Uterus (tissue), 4 donors: ENCODE measurements around the gene ASAP2. TPM values are rescaled to one million over a fixed set of nuclear protein-coding genes. Genes with fewer than 3 reads are reported as not detected.

Source experiments
- DNase-seq, 2 donors: peaks; one replicate each; pipeline ENCODE4 v3.0.0-alpha.2; 2019 to 2020
- H3K27ac ChIP-seq, 2 donors: fragments of 200-600 bp; sonication (generic); 1 replicate in 1 of 2; 2 replicates in 1 of 2; pipeline ENCODE4 v1.5.1; 2016 to 2018
- H3K27me3 ChIP-seq, 2 donors: fragments of 200-600 bp; sonication (generic); one replicate each; pipeline ENCODE4 v1.5.1; 2018 to 2019; ENCODE audit warnings: control low read depth in 1 of 2
- H3K36me3 ChIP-seq, 2 donors: fragments of 200-600 bp; sonication (generic); one replicate each; pipeline ENCODE4 v1.5.1; 2019; ENCODE audit warnings: control low read depth in 1 of 2
- H3K4me1 ChIP-seq, 2 donors: fragments of 200-600 bp; sonication (generic); one replicate each; pipeline ENCODE4 v1.5.1; 2018 to 2019; ENCODE audit warnings: control low read depth in 1 of 2
- H3K4me3 ChIP-seq, 2 donors: fragments of 200-600 bp; sonication (generic); 1 replicate in 1 of 2; 2 replicates in 1 of 2; pipeline ENCODE4 v1.5.1; 2018 to 2019; ENCODE audit warnings: mild to moderate bottlenecking in 1 of 2
- H3K9me3 ChIP-seq, 2 donors: fragments of 200-600 bp; sonication (generic); one replicate each; pipeline ENCODE4 v1.5.1; 2019; ENCODE audit warnings: control low read depth in 1 of 2
- CTCF ChIP-seq, 4 experiments: fragments of 200-600 bp in 2 of 4; fragments of 450-650 bp in 2 of 4; sonication (generic) in 2 of 4; IDR thresholded peaks; one replicate each; pipeline ENCODE4 v1.5.1; 2016 to 2019; ENCODE audit warnings: antibody characterized with exemption in 4 of 4, mild to moderate bottlenecking in 2 of 4, moderate library complexity in 1 of 4
- POLR2A ChIP-seq, 2 donors: fragments of 450-650 bp; IDR thresholded peaks; one replicate each; pipeline ENCODE4 v1.6.1; 2016; ENCODE audit warnings: antibody characterized with exemption in 2 of 2, mild to moderate bottlenecking in 1 of 2, moderate library complexity in 1 of 2
- intact Hi-C: fragments of 100-400 bp; cut with DNase I; formaldehyde crosslinking; loops from one replicate; pipeline ENCODE4 v1.15.1; 2023; ENCODE audit warnings: low total_unique reads
- total RNA-seq, 4 donors: library from RNA; depleted of rRNA in 3 of 4; stranded (reverse); fragments of >200 nt in 3 of 4; gene quantifications; one replicate each; pipeline versions ENCODE4 v1.1.0 to v1.2.4, GENCODE V29; 2014 to 2023
- donor health status: DM: yes; HTN: yes; CAD: no.

The ASAP2 gene
- total RNA-seq, 4 donors from 2014 or later: 24.3 to 55.5 (median 31.3) TPM

GRCh38 chr2:9228088-9228751, 21.6 kb downstream of the ASAP2 start:
- Histone ChIP-seq H3K4me1 (peaks cover 0 to 17% of the 10 kb centered on the region in 2 donors), H3K4me3 (no peak overlapping the region), H3K36me3 (no peaks in the 10 kb centered on the region), H3K27me3 (no peaks in the 10 kb centered on the region), H3K27ac (no peak overlapping the region), H3K9me3 (no peaks in the 10 kb centered on the region)
- TF ChIP-seq CTCF (IDR thresholded peaks at IDR 0.05) (no peak), POLR2A (IDR thresholded peaks at IDR 0.05) (no peak)
- intact Hi-C loops: no loop called here
- DNase-seq: no peak

GRCh38 chr2:9228781-9229469, 22.3 kb downstream of the ASAP2 start:
- no peaks in the 10 kb centered on the region for H3K9me3 ChIP-seq
- no peaks in the 10 kb centered on the region for H3K36me3 ChIP-seq
- no peak for DNase-seq
- peaks cover 0 to 17% of the 10 kb centered on the region in 2 donors for H3K4me1 ChIP-seq
- no peak for TF ChIP-seq POLR2A (IDR thresholded peaks at IDR 0.05)
- TF ChIP-seq CTCF (IDR thresholded peaks at IDR 0.05): no peak
- H3K4me3 ChIP-seq: no peak overlapping the region
- H3K27ac ChIP-seq: no peak overlapping the region
- intact Hi-C loops: no loop called here
- no peaks in the 10 kb centered on the region for H3K27me3 ChIP-seq

- H3K27ac ChIP-seq: no peak overlapping the region
These were observed 22.8 kb downstream of the ASAP2 start for GRCh38 chr2:9229470-9229820.

GRCh38 chr2:9230051-9230802, 23.6 kb downstream of the ASAP2 start:
- no peaks in the 10 kb centered on the region for H3K9me3 ChIP-seq
- H3K4me1 ChIP-seq: peaks cover 0 to 27% of the 10 kb centered on the region in 2 donors
- no peak for TF ChIP-seq CTCF (IDR thresholded peaks at IDR 0.05)
- no peak for TF ChIP-seq POLR2A (IDR thresholded peaks at IDR 0.05)
- no peaks in the 10 kb centered on the region for H3K27me3 ChIP-seq
- H3K27ac ChIP-seq: peak overlapping the region; percentile 31 to 40
- H3K4me3 ChIP-seq: no peak overlapping the region
- intact Hi-C loops: no loop called here
- DNase-seq: peak in 1 of 2 donors; percentile 15
- H3K36me3 ChIP-seq: no peaks in the 10 kb centered on the region

More at GRCh38 chr2:9229470-9229820, 22.8 kb downstream of the ASAP2 start:
- Histone ChIP-seq H3K4me3 (no peak overlapping the region), H3K27me3 (no peaks in the 10 kb centered on the region), H3K4me1 (peaks cover 0 to 19% of the 10 kb centered on the region in 2 donors), H3K9me3 (no peaks in the 10 kb centered on the region), H3K36me3 (no peaks in the 10 kb centered on the region)
- DNase-seq: no peak
- intact Hi-C loops: no loop called here
- TF ChIP-seq POLR2A (IDR thresholded peaks at IDR 0.05): no peak
- TF ChIP-seq CTCF (IDR thresholded peaks at IDR 0.05): no peak

DNA sequence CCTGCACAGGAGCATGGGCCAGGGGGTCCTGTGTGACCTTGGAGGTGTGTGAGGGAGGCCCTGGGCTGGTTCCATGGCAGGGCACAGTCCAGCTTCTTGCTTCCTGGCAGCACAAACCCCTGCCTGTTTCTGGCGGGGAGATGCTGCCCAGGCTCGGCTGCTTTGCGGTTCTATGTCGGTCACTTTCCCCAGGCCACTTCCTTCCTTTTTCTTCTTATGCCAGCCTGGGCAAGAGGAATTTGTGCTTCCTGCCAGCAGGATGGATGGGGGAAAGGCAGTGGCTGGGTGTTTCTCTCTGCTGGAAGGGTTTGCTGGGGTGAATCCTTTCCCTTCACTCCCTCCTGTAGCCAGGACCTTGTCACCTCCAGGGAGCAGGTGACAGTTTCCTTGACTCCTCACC, 24.3 kb downstream of the ASAP2 start:
- peak in 1 of 2 donors; percentile 11 for DNase-seq
- Histone ChIP-seq H3K4me1 (peaks cover 3 to 33% of the 10 kb centered on the region in 2 donors), H3K27ac (peak overlapping the region; percentile 21 to 40), H3K36me3 (no peaks in the 10 kb centered on the region), H3K4me3 (no peak overlapping the region), H3K27me3 (no peaks in the 10 kb centered on the region), H3K9me3 (no peaks in the 10 kb centered on the region)
- TF ChIP-seq CTCF (IDR thresholded peaks at IDR 0.05) (no peak), POLR2A (IDR thresholded peaks at IDR 0.05) (peak in 1 of 2 donors; percentile 11)
- intact Hi-C loops: no loop called here
